Ectodermal cell (in vitro differentiated cells): ENCODE data around the gene SEC24C.
"Not testable (repeated sequence)": the region's sequence is repeated elsewhere in the genome, so short reads cannot be mapped to it uniquely, and the experiment has no call there.

Experiments used
- H3K27ac ChIP-seq: 2 replicates; pipeline ENCODE4 v1.7.0; 2013; ENCODE audit warnings: mild to moderate bottlenecking, low read depth, low read length; ENCODE audit not compliant: insufficient read depth, poor library complexity, severe bottlenecking
- H3K27me3 ChIP-seq: 2 replicates; pipeline ENCODE4 v1.7.0; 2013; ENCODE audit warnings: mild to moderate bottlenecking, low read length; ENCODE audit not compliant: insufficient read depth, control insufficient read depth, poor library complexity, severe bottlenecking
- H3K36me3 ChIP-seq: one replicate; pipeline ENCODE4 v1.7.0; 2013; ENCODE audit warnings: low read length; ENCODE audit not compliant: control insufficient read depth, insufficient read depth
- H3K4me1 ChIP-seq: one replicate; pipeline ENCODE4 v1.7.0; 2013; ENCODE audit warnings: low read length; ENCODE audit not compliant: control insufficient read depth, insufficient read depth
- H3K4me3 ChIP-seq: 2 replicates; pipeline ENCODE4 v1.7.0; 2013; ENCODE audit warnings: low read depth, low read length, control low read depth; ENCODE audit not compliant: insufficient read depth
- H3K9me3 ChIP-seq: 2 replicates; pipeline ENCODE4 v1.7.0; 2013; ENCODE audit warnings: mild to moderate bottlenecking, low read length, moderate library complexity; ENCODE audit not compliant: control insufficient read depth
- whole genome bisulfite sequencing, 2 experiments: methylation state at CpG; one replicate each; pipeline ENCODE4 v1.1.7; 2013; ENCODE audit warnings: missing lambda C conversion rate in 2 of 2; 5-methylcytosine and 5-hydroxymethylcytosine counted together

The SEC24C gene

GRCh38 chr10:73713912-73714311, 30.3 kb upstream of the SEC24C start:
- H3K4me3 ChIP-seq, H3K9me3 ChIP-seq, H3K27ac ChIP-seq, H3K4me1 ChIP-seq, H3K27me3 ChIP-seq: not testable (repeated sequence)
- WGBS, 2 experiments, result 80 to 100% methylated on average over 1 to 2 of the region's 3 CpGs
- H3K36me3 ChIP-seq, result peaks cover 18% of the 10 kb centered on the region

GRCh38 chr10:73714483-73714882, 29.7 kb upstream of the SEC24C start:
- not testable (repeated sequence) for H3K27ac ChIP-seq, H3K9me3 ChIP-seq, H3K4me3 ChIP-seq, H3K27me3 ChIP-seq, H3K4me1 ChIP-seq
- H3K36me3 ChIP-seq, result peaks cover 18% of the 10 kb centered on the region
- WGBS, 2 experiments, result 31 to 38% methylated on average over 2 of the region's 3 CpGs

GRCh38 chr10:73715179-73716156, 28.7 kb upstream of the SEC24C start:
- H3K36me3 ChIP-seq, result peaks cover 18% of the 10 kb centered on the region
- 91 to 94% methylated on average over 15 to 17 of the region's 17 CpGs for WGBS, 2 experiments
- H3K9me3 ChIP-seq, H3K4me1 ChIP-seq, H3K27me3 ChIP-seq, H3K27ac ChIP-seq, H3K4me3 ChIP-seq: not testable (repeated sequence)

- WGBS, 2 experiments, result 81 to 98% methylated on average over 1 of the region's 1 CpG
- Histone ChIP-seq H3K27ac (no peak overlapping the region), H3K36me3 (peaks cover 18% of the 10 kb centered on the region), H3K4me3 (no peak overlapping the region), H3K27me3 (no peaks in the 10 kb centered on the region), H3K9me3 (no peaks in the 10 kb centered on the region), H3K4me1 (no peaks in the 10 kb centered on the region)
These were observed 27.9 kb upstream of the SEC24C start for GRCh38 chr10:73716251-73716650.

- H3K27me3 ChIP-seq, result no peaks in the 10 kb centered on the region
- no peak overlapping the region for H3K4me3 ChIP-seq
- no peaks in the 10 kb centered on the region for H3K9me3 ChIP-seq
- no peaks in the 10 kb centered on the region for H3K4me1 ChIP-seq
- H3K27ac ChIP-seq, result no peak overlapping the region
- H3K36me3 ChIP-seq, result peaks cover 18% of the 10 kb centered on the region
- WGBS, 2 experiments, result 92 to 95% methylated on average over 5 of the region's 5 CpGs
These were observed 26.6 kb upstream of the SEC24C start for GRCh38 chr10:73717556-73717955.

- H3K36me3 ChIP-seq, result peaks cover 18% of the 10 kb centered on the region
- H3K4me3 ChIP-seq, H3K4me1 ChIP-seq, H3K9me3 ChIP-seq, H3K27ac ChIP-seq, H3K27me3 ChIP-seq: not testable (repeated sequence)
- 89 to 95% methylated on average over 4 of the region's 4 CpGs for WGBS, 2 experiments
These were observed 23.6 kb upstream of the SEC24C start for GRCh38 chr10:73720561-73720960.

- peaks cover 13% of the 10 kb centered on the region for H3K36me3 ChIP-seq
- H3K4me3 ChIP-seq, result no peak overlapping the region
- H3K27me3 ChIP-seq, result no peaks in the 10 kb centered on the region
- no peak overlapping the region for H3K27ac ChIP-seq
- WGBS, 2 experiments, result 63 to 67% methylated on average over 3 of the region's 4 CpGs
- no peaks in the 10 kb centered on the region for H3K4me1 ChIP-seq
- no peaks in the 10 kb centered on the region for H3K9me3 ChIP-seq
These were observed 20.7 kb upstream of the SEC24C start for GRCh38 chr10:73723516-73723915.

GRCh38 chr10:73729781-73730152, 14.4 kb upstream of the SEC24C start:
- not testable (repeated sequence) for H3K27me3 ChIP-seq, H3K27ac ChIP-seq, H3K4me1 ChIP-seq, H3K9me3 ChIP-seq
- WGBS, 2 experiments, result 2% methylated on average over 6 to 7 of the region's 9 CpGs
- H3K4me3 ChIP-seq, result peak overlapping the region; percentile 95
- peaks cover 14% of the 10 kb centered on the region for H3K36me3 ChIP-seq

GRCh38 chr10:73730153-73730906, 13.8 kb upstream of the SEC24C start:
- 0% methylated on average over 58 of the region's 58 CpGs for WGBS, 2 experiments
- H3K27me3 ChIP-seq, result no peaks in the 10 kb centered on the region
- H3K4me3 ChIP-seq, result peak overlapping the region; percentile 95
- H3K4me1 ChIP-seq, result no peaks in the 10 kb centered on the region
- H3K9me3 ChIP-seq, result no peaks in the 10 kb centered on the region
- H3K27ac ChIP-seq, result peak overlapping the region; percentile 85
- H3K36me3 ChIP-seq, result peaks cover 15% of the 10 kb centered on the region

GRCh38 chr10:73731588-73732375, 12.4 kb upstream of the SEC24C start:
- peak overlapping the region; percentile 16 for H3K4me3 ChIP-seq
- H3K4me1 ChIP-seq, result no peaks in the 10 kb centered on the region
- no peak overlapping the region for H3K27ac ChIP-seq
- no peaks in the 10 kb centered on the region for H3K9me3 ChIP-seq
- H3K27me3 ChIP-seq, result no peaks in the 10 kb centered on the region
- peaks cover 5% of the 10 kb centered on the region for H3K36me3 ChIP-seq
- 94 to 95% methylated on average over 42 of the region's 42 CpGs for WGBS, 2 experiments
